ENCODE measurements around the gene IL17RE.

IL17RE gene

DNA sequence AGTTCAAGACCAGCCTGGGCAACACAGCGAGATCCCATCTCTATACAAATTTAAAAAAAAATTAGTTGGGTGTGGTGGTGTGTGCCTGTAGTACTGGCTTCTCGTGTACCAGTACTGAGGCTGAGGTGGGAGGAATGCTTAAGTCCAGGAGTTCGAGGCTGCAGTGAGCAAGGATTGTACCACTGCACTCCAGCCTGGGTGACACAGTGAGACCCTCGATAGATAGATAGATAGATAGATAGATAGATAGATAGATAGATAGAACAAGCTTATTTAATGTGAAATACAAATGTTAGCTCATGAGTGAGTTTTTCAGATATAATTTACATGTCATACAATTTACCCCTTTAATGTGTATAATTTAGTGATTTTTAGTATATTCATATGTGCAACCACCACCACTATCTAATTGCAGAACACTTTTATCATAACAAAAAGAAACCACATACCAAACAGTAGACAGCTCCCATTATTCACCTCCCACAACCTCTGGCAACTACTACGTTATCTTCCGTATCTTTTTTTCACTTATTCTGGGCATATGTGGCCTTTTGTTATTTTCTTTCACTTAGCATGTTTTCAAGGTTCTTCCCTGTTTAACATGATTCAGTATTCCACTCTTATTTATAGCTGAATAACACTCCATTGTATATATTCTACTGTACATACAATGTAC is 62.7 kb downstream of the IL17RE start:
- TF ChIP-seq POU2F2 (IDR thresholded peaks at IDR 0.05; ENCODE audit: low read depth, low read length), result no peak
- no peak for TF ChIP-seq POLR2A (IDR thresholded peaks at IDR 0.05; ENCODE audit: low read depth, low read length)
- TF ChIP-seq PAX5 (IDR thresholded peaks at IDR 0.05; ENCODE audit: insufficient read depth, low read length, severe bottlenecking), result no peak
- TF ChIP-seq TAF1 (IDR thresholded peaks at IDR 0.05; ENCODE audit: low read depth, low read length), result no peak
- TF ChIP-seq SPI1 (IDR thresholded peaks at IDR 0.05; ENCODE audit: low read depth, low read length), result no peak
- no peak for TF ChIP-seq POLR2AphosphoS5 (IDR thresholded peaks at IDR 0.05; ENCODE audit: low read depth, low read length)
- no peak for DNase-seq (ENCODE audit: insufficient read length, low spot score)
- no peak for FAIRE-seq

All from GM12891 (cell line).